Measurements from ENCODE around the gene MLXIPL. TPM values are rescaled to one million over a fixed set of nuclear protein-coding genes. Genes with fewer than 3 reads are reported as not detected.
"Not testable (repeated sequence)": the region's sequence is repeated elsewhere in the genome, so short reads cannot be mapped to it uniquely, and the experiment has no call there.

The MLXIPL gene
- total RNA-seq, 2 experiments from 2014 or later: not detected

DNA sequence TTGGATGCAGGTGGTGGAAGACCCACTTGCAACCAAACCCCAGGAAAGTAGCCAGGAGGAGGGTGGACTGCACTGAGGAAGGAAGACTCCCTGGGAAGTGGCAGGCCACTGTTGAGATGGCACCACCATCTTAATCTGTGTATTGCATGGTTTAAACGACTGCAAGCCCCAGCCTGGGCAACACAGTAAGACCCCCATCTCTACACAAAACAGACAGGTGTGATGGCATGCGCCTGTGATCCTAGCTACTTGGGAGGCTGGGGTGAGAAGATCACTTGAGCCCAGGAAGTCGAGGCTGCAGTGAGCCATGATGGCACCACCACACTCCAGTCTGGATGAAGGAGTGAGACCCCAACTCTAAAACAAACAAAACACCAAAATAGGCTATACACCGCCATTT is 57.2 kb downstream of the MLXIPL start:
- ATAC-seq: no peak
- DNase-seq: no peak
- CTCF ChIA-PET: interaction anchor here (0.9 to 1.5 kb wide), 3 partner anchors 10 to 167 kb away, joined by 3 to 5 read pairs (median 3); partner anchors contain the start of gene BCL7B
- Mint-ChIP-seq H3K36me3 (ENCODE audit: low read depth) (peaks cover 13% of the 10 kb centered on the region), H3K27ac (no peak overlapping the region), H3K9me3 (no peaks in the 10 kb centered on the region), H3K27me3 (no peaks in the 10 kb centered on the region), H3K4me1 (ENCODE audit: low read depth) (peaks cover 31% of the 10 kb centered on the region), H3K4me3 (no peak overlapping the region)
- TF ChIP-seq, protein P1, sequence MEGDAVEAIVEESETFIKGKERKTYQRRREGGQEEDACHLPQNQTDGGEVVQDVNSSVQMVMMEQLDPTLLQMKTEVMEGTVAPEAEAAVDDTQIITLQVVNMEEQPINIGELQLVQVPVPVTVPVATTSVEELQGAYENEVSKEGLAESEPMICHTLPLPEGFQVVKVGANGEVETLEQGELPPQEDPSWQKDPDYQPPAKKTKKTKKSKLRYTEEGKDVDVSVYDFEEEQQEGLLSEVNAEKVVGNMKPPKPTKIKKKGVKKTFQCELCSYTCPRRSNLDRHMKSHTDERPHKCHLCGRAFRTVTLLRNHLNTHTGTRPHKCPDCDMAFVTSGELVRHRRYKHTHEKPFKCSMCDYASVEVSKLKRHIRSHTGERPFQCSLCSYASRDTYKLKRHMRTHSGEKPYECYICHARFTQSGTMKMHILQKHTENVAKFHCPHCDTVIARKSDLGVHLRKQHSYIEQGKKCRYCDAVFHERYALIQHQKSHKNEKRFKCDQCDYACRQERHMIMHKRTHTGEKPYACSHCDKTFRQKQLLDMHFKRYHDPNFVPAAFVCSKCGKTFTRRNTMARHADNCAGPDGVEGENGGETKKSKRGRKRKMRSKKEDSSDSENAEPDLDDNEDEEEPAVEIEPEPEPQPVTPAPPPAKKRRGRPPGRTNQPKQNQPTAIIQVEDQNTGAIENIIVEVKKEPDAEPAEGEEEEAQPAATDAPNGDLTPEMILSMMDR (IDR thresholded peaks at IDR 0.05): no peak
- POLR2A ChIA-PET: interaction anchor here (1.0 to 2.9 kb wide), 5 partner anchors 8 to 20 kb away, joined by 4 to 19 read pairs (median 8); partner anchors contain the start of genes BCL7B and TBL2
- intact Hi-C loops (cut with micrococcal nuclease): no loop called here

DNA sequence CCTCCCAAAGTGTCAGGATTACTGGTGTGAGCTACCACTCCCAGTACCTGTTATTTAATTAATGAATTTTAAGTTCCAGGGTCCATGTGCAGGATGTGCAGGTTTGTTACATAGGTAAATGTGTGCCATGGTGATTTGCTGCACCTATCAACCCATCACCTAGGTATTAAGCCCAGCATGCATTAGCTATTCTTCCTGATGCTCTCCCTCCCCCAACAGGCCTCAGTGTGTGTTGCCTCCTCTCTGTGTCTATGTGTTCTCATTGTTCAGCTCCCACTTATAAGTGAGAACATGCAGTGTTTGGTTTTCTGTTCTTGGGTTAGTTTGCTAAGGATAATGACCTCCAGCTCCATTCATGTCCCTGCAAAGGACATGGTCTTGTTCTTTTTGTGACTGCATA is 57.9 kb downstream of the MLXIPL start:
- H3K27ac Mint-ChIP-seq: peak overlapping the region; percentile 12
- H3K4me1 Mint-ChIP-seq (ENCODE audit: low read depth): peaks cover 31% of the 10 kb centered on the region
- POLR2A ChIA-PET: interaction anchor here (1.1 to 2.1 kb wide), 6 partner anchors 9 to 59 kb away, joined by 3 to 19 read pairs (median 4); partner anchors contain the start of genes BCL7B and TBL2
- intact Hi-C loops (cut with micrococcal nuclease); DNase-seq; H3K27me3 Mint-ChIP-seq; H3K9me3 Mint-ChIP-seq; ATAC-seq: not testable (repeated sequence)
- H3K4me3 Mint-ChIP-seq: peak overlapping the region; percentile 57
- CTCF ChIA-PET: interaction anchor here (1.1 to 2.0 kb wide), 9 partner anchors 9 to 168 kb away, joined by 3 to 7 read pairs (median 4); partner anchors contain the start of genes BCL7B and TBL2
- peaks cover 11% of the 10 kb centered on the region for H3K36me3 Mint-ChIP-seq (ENCODE audit: low read depth)

DNA sequence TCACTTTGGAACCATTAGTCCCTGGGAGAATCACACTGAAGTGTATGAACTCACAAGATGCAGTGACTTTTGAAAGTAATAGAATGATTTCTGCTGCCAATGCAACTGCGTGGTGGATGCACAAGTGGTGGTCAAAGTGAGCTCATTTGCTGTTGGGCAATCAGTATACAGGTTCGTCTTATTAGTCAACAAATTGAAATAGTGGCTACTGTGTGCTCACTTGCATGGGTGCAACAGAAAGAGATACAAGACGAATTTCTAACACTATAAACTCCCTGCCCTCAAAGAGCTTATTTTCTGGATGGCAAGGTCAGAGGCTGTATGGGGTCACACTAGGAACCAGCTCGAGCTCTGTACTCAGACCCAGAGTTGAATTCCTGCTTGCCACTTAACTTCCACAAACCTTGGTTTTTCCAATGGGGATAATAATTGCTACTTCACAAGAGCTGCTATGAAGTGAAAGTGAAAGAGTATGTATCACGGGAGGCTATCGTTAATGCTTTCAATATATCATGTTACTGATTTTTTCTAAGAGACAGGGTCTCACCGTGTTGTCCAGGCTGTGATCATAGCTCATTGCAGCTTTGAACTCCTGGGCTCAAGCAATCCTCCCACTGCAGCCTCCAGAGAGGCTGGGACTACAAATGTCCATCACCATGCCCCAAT is 58.5 kb downstream of the MLXIPL start:
- POLR2A ChIA-PET: interaction anchor here (1.1 to 2.1 kb wide), 6 partner anchors 9 to 58 kb away, joined by 3 to 19 read pairs (median 4); partner anchors contain the start of genes BCL7B and TBL2
- Mint-ChIP-seq H3K27me3 (no peaks in the 10 kb centered on the region), H3K36me3 (ENCODE audit: low read depth) (peaks cover 6% of the 10 kb centered on the region), H3K4me3 (peak overlapping the region; percentile 57), H3K9me3 (no peaks in the 10 kb centered on the region), H3K4me1 (ENCODE audit: low read depth) (peaks cover 31% of the 10 kb centered on the region), H3K27ac (peak overlapping the region; percentile 12)
- ATAC-seq: peak; percentile 45
- TF ChIP-seq, protein P1 (IDR thresholded peaks at IDR 0.05): no peak
- CTCF ChIA-PET: interaction anchor here (1.1 to 2.0 kb wide), 8 partner anchors 9 to 169 kb away, joined by 3 to 7 read pairs (median 4); partner anchors contain the start of genes BCL7B and TBL2
- no peak for DNase-seq
- intact Hi-C loops (cut with micrococcal nuclease): no loop called here

DNA sequence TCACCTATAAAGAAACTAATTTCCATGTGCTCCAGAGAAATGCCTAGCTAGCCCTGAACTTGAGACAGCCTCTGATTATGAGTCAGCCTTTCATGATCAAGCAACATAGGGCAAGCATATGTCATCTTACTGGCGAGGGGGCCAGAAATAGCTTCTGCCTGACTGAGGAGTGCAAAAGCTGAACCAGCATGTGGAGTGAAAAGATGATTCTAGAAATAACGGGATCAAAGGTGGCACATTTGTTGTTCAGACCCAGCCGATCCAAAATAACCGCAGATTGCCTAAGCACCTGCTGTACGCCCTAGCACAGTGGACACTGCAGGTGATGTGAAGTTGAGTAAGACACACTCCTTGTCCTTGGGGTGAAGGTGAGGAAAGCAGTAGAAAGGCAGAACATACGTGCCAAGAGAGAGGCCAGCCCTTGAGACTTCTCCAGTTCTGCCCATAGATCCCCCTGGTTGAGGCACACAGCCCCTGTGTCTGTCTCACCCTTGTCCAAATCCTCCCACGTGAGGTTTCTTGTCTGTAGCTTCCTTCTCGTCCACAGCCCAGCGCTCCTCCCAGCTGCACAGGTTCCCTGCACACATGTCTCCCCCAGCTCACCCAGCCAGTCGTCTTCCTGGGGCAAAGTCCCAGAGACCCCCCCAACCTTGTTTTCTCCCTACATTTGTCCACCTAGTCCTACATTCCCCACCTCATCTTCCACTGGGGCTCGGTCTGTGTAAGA is 64.0 kb downstream of the MLXIPL start:
- Mint-ChIP-seq H3K36me3 (ENCODE audit: low read depth) (peaks cover 7% of the 10 kb centered on the region), H3K9me3 (no peaks in the 10 kb centered on the region), H3K4me3 (no peak overlapping the region), H3K4me1 (ENCODE audit: low read depth) (peaks cover 30% of the 10 kb centered on the region), H3K27ac (no peak overlapping the region), H3K27me3 (no peaks in the 10 kb centered on the region)
- TF ChIP-seq, protein P1 (IDR thresholded peaks at IDR 0.05): no peak
- CTCF ChIA-PET: interaction anchor here (0.7 to 0.9 kb wide), 3 partner anchors 8 to 26 kb away, joined by 3 read pairs; no protein-coding TSS in a partner anchor
- DNase-seq (peak; percentile 45), ATAC-seq (peak; percentile 21)
- POLR2A ChIA-PET: interaction anchor here (1.1 to 4.6 kb wide), 4 partner anchors 8 to 39 kb away, joined by 4 to 21 read pairs (median 10); partner anchors contain the start of genes BAZ1B and TBL2
- intact Hi-C loops (cut with micrococcal nuclease): no loop called here

Measured in activated CD8-positive, alpha-beta T cell treated with anti-CD3 and anti-CD28 coated beads for 36 hours (primary cell).